ENCODE data around the gene CCNG2. TPM values are rescaled to one million over a fixed set of nuclear protein-coding genes. Genes with fewer than 3 reads are reported as not detected.

CCNG2 gene
- total RNA-seq, 1 experiment from 2014 or later: 10.6 TPM

DNA sequence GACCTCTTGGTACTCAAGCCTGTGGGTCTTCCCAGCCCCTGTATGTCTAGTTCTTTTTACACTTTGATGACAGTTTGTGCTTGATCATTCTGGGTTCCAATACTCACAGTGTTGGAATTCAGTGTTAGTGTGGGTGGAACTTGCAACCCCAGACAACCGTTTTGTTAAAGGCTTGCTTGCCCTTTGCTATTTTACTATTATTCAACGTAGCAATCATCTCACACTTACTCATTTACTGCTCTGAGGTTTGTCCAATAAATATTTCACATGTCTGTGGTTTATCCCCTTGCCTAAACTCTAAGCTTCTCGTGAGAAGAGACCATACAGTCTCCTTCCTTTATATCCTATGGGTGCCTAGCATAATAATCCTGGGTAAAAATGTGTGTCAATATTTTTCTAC lies 15.3 kb downstream of the CCNG2 start:
- no peaks in the 10 kb centered on the region for H3K4me1 ChIP-seq (ENCODE audit: insufficient read depth, low read length)
- Mint-ChIP-seq H3K27me3 (ENCODE audit: low read depth) (peaks cover 54% of the 10 kb centered on the region), H3K4me3 (no peak overlapping the region), H3K36me3 (ENCODE audit: insufficient read depth in 1 of 3, low read depth in 3 of 3) (peaks cover 8 to 33% (median 31%) of the 10 kb centered on the region in 3 experiments), H3K9me3 (no peaks in the 10 kb centered on the region), H3K27ac (no peak overlapping the region), H3K4me1 (peaks cover 25 to 37% of the 10 kb centered on the region in 2 experiments)
- no peak overlapping the region for H3K18ac ChIP-seq (ENCODE audit: insufficient read length, low read depth, low read length)
- H3K14ac ChIP-seq (ENCODE audit: insufficient read depth, low read length): no peak overlapping the region
- no peak overlapping the region for H2AK5ac ChIP-seq (ENCODE audit: insufficient read length, low read length)
- H2BK120ac ChIP-seq (ENCODE audit: low read depth, low read length, poor library complexity, severe bottlenecking): no peak overlapping the region
- no peaks in the 10 kb centered on the region for H3K79me1 ChIP-seq (ENCODE audit: insufficient read depth, low read depth, low read length, poor library complexity, severe bottlenecking)
- H3K23ac ChIP-seq (ENCODE audit: insufficient read length, low read depth, low read length): no peak overlapping the region
- H4K5ac ChIP-seq (ENCODE audit: insufficient read length, low read depth, low read length): no peak overlapping the region
- no peak overlapping the region for H3K9ac ChIP-seq (ENCODE audit: extremely low read depth, insufficient read length, low read length)
- no peak overlapping the region for H4K8ac ChIP-seq (replicated peaks; ENCODE audit: insufficient read length, low read depth, low read length)
- no peaks in the 10 kb centered on the region for H3K79me2 ChIP-seq (ENCODE audit: insufficient read depth, low read length)
- H3K27ac ChIP-seq (ENCODE audit: insufficient read length, low read depth, low read length): no peak overlapping the region
- no peak overlapping the region for H3K4ac ChIP-seq (ENCODE audit: low read depth, low read length)
- TF ChIP-seq, protein P1, sequence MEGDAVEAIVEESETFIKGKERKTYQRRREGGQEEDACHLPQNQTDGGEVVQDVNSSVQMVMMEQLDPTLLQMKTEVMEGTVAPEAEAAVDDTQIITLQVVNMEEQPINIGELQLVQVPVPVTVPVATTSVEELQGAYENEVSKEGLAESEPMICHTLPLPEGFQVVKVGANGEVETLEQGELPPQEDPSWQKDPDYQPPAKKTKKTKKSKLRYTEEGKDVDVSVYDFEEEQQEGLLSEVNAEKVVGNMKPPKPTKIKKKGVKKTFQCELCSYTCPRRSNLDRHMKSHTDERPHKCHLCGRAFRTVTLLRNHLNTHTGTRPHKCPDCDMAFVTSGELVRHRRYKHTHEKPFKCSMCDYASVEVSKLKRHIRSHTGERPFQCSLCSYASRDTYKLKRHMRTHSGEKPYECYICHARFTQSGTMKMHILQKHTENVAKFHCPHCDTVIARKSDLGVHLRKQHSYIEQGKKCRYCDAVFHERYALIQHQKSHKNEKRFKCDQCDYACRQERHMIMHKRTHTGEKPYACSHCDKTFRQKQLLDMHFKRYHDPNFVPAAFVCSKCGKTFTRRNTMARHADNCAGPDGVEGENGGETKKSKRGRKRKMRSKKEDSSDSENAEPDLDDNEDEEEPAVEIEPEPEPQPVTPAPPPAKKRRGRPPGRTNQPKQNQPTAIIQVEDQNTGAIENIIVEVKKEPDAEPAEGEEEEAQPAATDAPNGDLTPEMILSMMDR (conservative IDR thresholded peaks at IDR 0.05): no peak
- no peak for DNase-seq
- H2AFZ ChIP-seq (ENCODE audit: low read length): no peak overlapping the region
- no peaks in the 10 kb centered on the region for H4K20me1 ChIP-seq (ENCODE audit: control insufficient read depth, insufficient read depth, insufficient read length)
- no peak overlapping the region for H3K4me2 ChIP-seq (ENCODE audit: insufficient read depth, insufficient read length, low read length)
- no peak overlapping the region for H2BK15ac ChIP-seq (ENCODE audit: low read depth, low read length)
- H4K91ac ChIP-seq (ENCODE audit: insufficient read length, low read depth, low read length): no peak overlapping the region
- no peak overlapping the region for H2BK12ac ChIP-seq (ENCODE audit: insufficient read length, low read depth, low read length)
- H3K23me2 ChIP-seq (ENCODE audit: insufficient read length, low read depth, low read length, poor library complexity, severe bottlenecking): no peaks in the 10 kb centered on the region
- WGBS (ENCODE audit: extremely low coverage, insufficient read length, low lambda C conversion rate): no CpG with 5 or more reads among the region's 3 CpGs
- H3T11ph ChIP-seq (ENCODE audit: low read length): no peak overlapping the region
- H2BK20ac ChIP-seq (ENCODE audit: low read depth, low read length, poor library complexity, severe bottlenecking): no peak overlapping the region
- H3K9me3 ChIP-seq (ENCODE audit: control insufficient read depth, low read depth, low read length): no peaks in the 10 kb centered on the region
- H2BK5ac ChIP-seq (ENCODE audit: insufficient read length, low read length): no peak overlapping the region
- peaks cover 13% of the 10 kb centered on the region; the same call in 1 of the 2 replicates for H3K27me3 ChIP-seq (ENCODE audit: insufficient read depth, low read length)
- no peak overlapping the region for H3K56ac ChIP-seq (ENCODE audit: insufficient read length, low read depth, low read length)

Measured in H9 (cell line).